IMR-90 (cell line): ENCODE measurements around the gene ISG20. TPM values are rescaled to one million over a fixed set of nuclear protein-coding genes. Genes with fewer than 3 reads are reported as not detected.
A peak's percentile ranks its signal among the peaks of the same experiment; 100 is the strongest.

Experiments used
- ATAC-seq: fragments of 200-7000 bp; cut with Tn5 transposase; 2 replicates; pipeline ENCODE4 v1.9.1; 2020; ENCODE audit warnings: low read depth, mild to moderate bottlenecking, moderate library complexity
- BruUV-seq: library from RNA; stranded (reverse); fragments of 400-500 nt; replicated peaks from 2 replicates; lab custom pipeline; 2021; lab: Mats Ljungman, UMichigan
- CTCF ChIA-PET: fragments of 300-600 bp; formaldehyde crosslinking; extraction: SDS; loops from one replicate; lab custom pipeline; 2021; ENCODE audit warnings: antibody characterized with exemption; lab: Yijun Ruan, JAX
- POLR2A ChIA-PET: fragments of 300-600 bp; sonication (Branson Sonifier 250); formaldehyde crosslinking; loops from one replicate; lab custom pipeline; 2022; ENCODE audit warnings: antibody characterized with exemption; ENCODE audit not compliant: unreplicated experiment; lab: Charles Lee
- DNase-seq: peaks from one replicate; pipeline ENCODE4 v3.0.0; 2013
- H2AFZ ChIP-seq: replicated peaks from 2 replicates; pipeline ENCODE3; 2013; ENCODE audit warnings: low read length, mild to moderate bottlenecking; ENCODE audit not compliant: poor library complexity
- H2AK5ac ChIP-seq: 2 replicates; pipeline ENCODE4 v1.6.1; 2013; ENCODE audit warnings: low read depth, low read length, inconsistent platforms
- H2AK9ac ChIP-seq: replicated peaks from 2 replicates; pipeline ENCODE3; 2013; ENCODE audit warnings: mild to moderate bottlenecking, low read depth, low read length, moderate library complexity; ENCODE audit not compliant: poor library complexity
- H2BK120ac ChIP-seq: 2 replicates; pipeline ENCODE4 v1.6.1; 2013; ENCODE audit warnings: low read depth, low read length, inconsistent platforms
- H2BK15ac ChIP-seq: 3 replicates; pipeline ENCODE4 v1.6.1; 2013; ENCODE audit warnings: low read depth, low read length, inconsistent platforms
- H2BK20ac ChIP-seq: 2 replicates; pipeline ENCODE4 v1.6.1; 2013; ENCODE audit warnings: low read depth, mild to moderate bottlenecking, inconsistent platforms, low read length, moderate library complexity
- H2BK5ac ChIP-seq: 2 replicates; pipeline ENCODE4 v1.6.1; 2013; ENCODE audit warnings: mild to moderate bottlenecking, low read depth, low read length, inconsistent platforms; ENCODE audit not compliant: poor library complexity, severe bottlenecking
- H3K14ac ChIP-seq: replicated peaks from 2 replicates; pipeline ENCODE4 v1.6.1; 2013; ENCODE audit warnings: low read depth, low read length, inconsistent platforms
- H3K18ac ChIP-seq: 2 replicates; pipeline ENCODE4 v1.6.1; 2013; ENCODE audit warnings: low read depth, low read length, control low read depth
- H3K23ac ChIP-seq: 2 replicates; pipeline ENCODE4 v1.6.1; 2013; ENCODE audit warnings: low read depth, low read length, inconsistent platforms
- H3K27ac ChIP-seq: 2 replicates; pipeline ENCODE4 v1.5.1; 2013; ENCODE audit warnings: mild to moderate bottlenecking, control low read depth, low read length; ENCODE audit not compliant: insufficient read depth
- H3K27me3 ChIP-seq: 2 replicates; pipeline ENCODE4 v1.6.1; 2013; ENCODE audit warnings: low read length; ENCODE audit not compliant: control insufficient read depth, insufficient read depth
- H3K36me3 ChIP-seq: 2 replicates; pipeline ENCODE4 v1.6.1; 2013; ENCODE audit warnings: low read length, mixed read lengths; ENCODE audit not compliant: control insufficient read depth, insufficient read depth
- H3K4ac ChIP-seq: 2 replicates; pipeline ENCODE4 v1.6.1; 2013; ENCODE audit warnings: low read depth, low read length, inconsistent platforms
- H3K4me1 ChIP-seq: 2 replicates; pipeline ENCODE4 v1.6.1; 2013; ENCODE audit warnings: low read length, mixed read lengths; ENCODE audit not compliant: control insufficient read depth, insufficient read depth
- H3K4me2 ChIP-seq: 2 replicates; pipeline ENCODE4 v1.6.1; 2013; ENCODE audit warnings: low read depth, mild to moderate bottlenecking, control low read depth, low read length, moderate library complexity
- H3K4me3 ChIP-seq: 2 replicates; pipeline ENCODE4 v1.5.1; 2013; ENCODE audit warnings: low read depth, mild to moderate bottlenecking, control low read depth, low read length, moderate library complexity; ENCODE audit not compliant: insufficient read depth
- H3K56ac ChIP-seq: 2 replicates; pipeline ENCODE4 v1.6.1; 2013; ENCODE audit warnings: low read length, inconsistent platforms; ENCODE audit not compliant: insufficient read depth; ENCODE audit errors: extremely low read depth
- H3K79me1 ChIP-seq, 2 experiments: 2 replicates each; pipeline ENCODE4 v1.6.1; 2013; ENCODE audit warnings: low read length in 2 of 2, inconsistent platforms in 1 of 2, low read depth in 1 of 2
- H3K9ac ChIP-seq: 2 replicates; pipeline ENCODE4 v1.6.1; 2013; ENCODE audit warnings: low read depth, low read length, control low read depth
- H3K9me1 ChIP-seq: 2 replicates; pipeline ENCODE4 v1.6.1; 2013; ENCODE audit warnings: low read length, inconsistent platforms; ENCODE audit not compliant: insufficient read depth
- H3K9me3 ChIP-seq: 2 replicates; pipeline ENCODE4 v1.6.1; 2013; ENCODE audit warnings: low read length; ENCODE audit not compliant: control insufficient read depth, insufficient read depth
- H4K20me1 ChIP-seq: 2 replicates; pipeline ENCODE4 v1.6.1; 2013; ENCODE audit warnings: low read length, inconsistent platforms; ENCODE audit not compliant: insufficient read depth
- H4K5ac ChIP-seq: 2 replicates; pipeline ENCODE4 v1.6.1; 2013; ENCODE audit warnings: mild to moderate bottlenecking, low read depth, low read length, control low read depth
- H4K8ac ChIP-seq, 2 experiments: 2 replicates each; pipeline ENCODE4 v1.6.1; 2013; ENCODE audit warnings: low read depth in 2 of 2, low read length in 2 of 2, control low read depth in 1 of 2, inconsistent platforms in 1 of 2
- H4K91ac ChIP-seq: 2 replicates; pipeline ENCODE4 v1.6.1; 2013; ENCODE audit warnings: low read depth, low read length, inconsistent platforms; ENCODE audit not compliant: insufficient read depth
- CTCF ChIP-seq: conservative IDR thresholded peaks from 2 replicates; pipeline ENCODE4 v1.5.1; 2012; ENCODE audit warnings: mild to moderate bottlenecking, low read depth, low read length, improper control_type of control experiment
- SMC3 ChIP-seq: fragments of 150-350 bp; IDR thresholded peaks from 2 replicates; pipeline ENCODE4 v1.6.1; 2016; ENCODE audit warnings: low read depth, mild to moderate bottlenecking, antibody characterized with exemption, low read length, moderate library complexity
- WGBS, 2 experiments: methylation state at CpG; one replicate each; pipeline versions ENCODE4 v1.1.5 to v1.1.7; 2013; ENCODE audit warnings: missing lambda C conversion rate in 2 of 2; ENCODE audit not compliant: insufficient read length in 1 of 2; ENCODE audit errors: extremely low coverage in 2 of 2; 5-methylcytosine and 5-hydroxymethylcytosine counted together
- dilution Hi-C: fragments of 300-500 bp; cut with HindIII; formaldehyde crosslinking; loops from one replicate; pipeline ENCODE4 v1.14.3; 2018; ENCODE audit warnings: low sequenced_read_pairs; ENCODE audit not compliant: unreplicated experiment
- in situ Hi-C: fragments of 300-500 bp; cut with MboI; formaldehyde crosslinking; loops from 3 replicates; pipeline ENCODE4 v1.14.3; 2019; ENCODE audit warnings: low sequenced_read_pairs, inconsistent platforms, mixed read lengths
- intact Hi-C: fragments of 100-400 bp; cut with micrococcal nuclease; formaldehyde crosslinking; loops from 2 replicates; pipeline ENCODE4 v1.10.0; 2022
- polyA plus RNA-seq, 3 experiments: library from polyadenylated mRNA; depleted of rRNA; stranded (reverse); fragments of >200 nt; gene quantifications; 2 replicates each; pipeline ENCODE4 v1.2.3, GENCODE V29; 2012; ENCODE audit warnings: low replicate concordance in 1 of 3
- total RNA-seq: library from RNA; depleted of rRNA; stranded (reverse); fragments of >200 nt; gene quantifications from 2 replicates; pipeline ENCODE4 v1.2.3, GENCODE V29; 2012

ISG20 gene
- total and polyA plus RNA-seq, 2 of the 4 experiments (the other 2 are of a cell fraction), result 0.72 to 1.2 TPM

DNA sequence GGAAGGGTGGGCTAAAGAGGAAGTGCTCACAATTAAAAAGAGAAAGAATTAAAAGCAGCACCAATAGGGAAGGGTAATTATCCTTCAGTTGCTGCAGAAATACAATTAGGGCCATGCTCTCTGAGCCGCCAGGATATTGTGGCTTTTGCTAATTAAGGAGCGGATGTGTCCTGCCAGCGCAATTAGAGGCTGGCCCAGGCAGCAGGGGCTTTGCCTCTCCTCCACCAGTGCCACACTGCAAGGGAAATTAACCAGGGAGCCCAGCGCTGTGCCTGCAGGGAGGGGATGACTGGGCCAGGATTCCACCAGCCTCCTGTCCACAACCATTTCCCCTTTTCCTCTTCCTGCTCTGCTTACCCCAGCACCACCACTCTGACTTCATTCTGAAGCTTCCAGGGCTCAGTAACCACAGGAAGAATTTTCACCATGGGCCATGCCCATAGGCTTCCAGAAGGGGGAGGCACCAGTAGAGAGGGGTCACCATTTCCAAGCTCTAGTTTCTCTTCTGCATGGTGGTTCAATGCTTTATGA is 28.1 kb upstream of the ISG20 start:
- Histone ChIP-seq H3K27ac (no peak overlapping the region), H3K4ac (no peak overlapping the region), H3K4me2 (no peak overlapping the region), H3K9me3 (no peaks in the 10 kb centered on the region), H3K9ac (no peak overlapping the region), H3K4me1 (peaks cover 4% of the 10 kb centered on the region; the same call in 1 of the 2 replicates), H3K9me1 (peaks cover 8% of the 10 kb centered on the region; the same call in 1 of the 2 replicates), H2BK120ac (no peak overlapping the region), H4K91ac (no peak overlapping the region), H3K14ac (no peak overlapping the region), H2AK9ac (no peak overlapping the region), H3K4me3 (no peak overlapping the region), H3K23ac (no peak overlapping the region), H3K18ac (no peak overlapping the region), H3K27me3 (peaks cover 34% of the 10 kb centered on the region), H3K56ac (no peak overlapping the region), H2BK5ac (no peak overlapping the region), H2BK20ac (no peak overlapping the region), H2BK15ac (no peak overlapping the region), H2AFZ (no peak overlapping the region), H2AK5ac (no peak overlapping the region), H4K5ac (no peak overlapping the region), H4K20me1 (no peaks in the 10 kb centered on the region), H3K36me3 (no peaks in the 10 kb centered on the region), H4K8ac (no peak overlapping the region), H3K79me1 (no peaks in the 10 kb centered on the region)
- dilution Hi-C loops (no loop called here), in situ Hi-C loops (no loop called here), intact Hi-C loops (no loop called here)
- ChIA-PET CTCF (no interaction called here), POLR2A (no interaction called here)
- BruUV-seq, result no TSS peak
- no CpG with 5 or more reads among the region's 4 CpGs for WGBS, 2 experiments
- 0 out of 2 replicates have a peak, but pooled peaks have one; percentile 13 for TF ChIP-seq CTCF
- no peak for TF ChIP-seq SMC3
- DNase-seq, result peak; percentile 13
- peak; percentile 25; the same call in 1 of the 2 replicates for ATAC-seq
